Measurements from ENCODE around the gene HRK. TPM values are rescaled to one million over a fixed set of nuclear protein-coding genes. Genes with fewer than 3 reads are reported as not detected.
A peak's percentile ranks its signal among the peaks of the same experiment; 100 is the strongest.

HRK gene
- total RNA-seq, 1 experiment from 2014 or later, result 2.6 TPM

GRCh38 chr12:116918464-116918863, 37.2 kb upstream of the HRK start:
- H3K14ac ChIP-seq (ENCODE audit: insufficient read depth, low read length), result no peak overlapping the region
- no peak for DNase-seq
- H3K9me3 Mint-ChIP-seq, result no peaks in the 10 kb centered on the region
- H3K18ac ChIP-seq (ENCODE audit: insufficient read length, low read depth, low read length), result no peak overlapping the region
- no peak overlapping the region for H3T11ph ChIP-seq (ENCODE audit: low read length)
- no peak overlapping the region for H2BK120ac ChIP-seq (ENCODE audit: low read depth, low read length, poor library complexity, severe bottlenecking)
- H3K56ac ChIP-seq (ENCODE audit: insufficient read length, low read depth, low read length), result no peak overlapping the region
- no peaks in the 10 kb centered on the region for H3K27me3 ChIP-seq (ENCODE audit: insufficient read depth, low read length)
- peaks cover 23 to 25% of the 10 kb centered on the region in 2 experiments for H3K4me1 Mint-ChIP-seq
- peak overlapping the region in 1 of 3 experiments; percentile 92; a peak in 1 of 7 replicates for H3K27ac Mint-ChIP-seq
- H4K5ac ChIP-seq (ENCODE audit: insufficient read length, low read depth, low read length), result no peak overlapping the region
- no peaks in the 10 kb centered on the region for H3K4me1 ChIP-seq (ENCODE audit: insufficient read depth, low read length)
- H4K8ac ChIP-seq (replicated peaks; ENCODE audit: insufficient read length, low read depth, low read length), result no peak overlapping the region
- H3K36me3 Mint-ChIP-seq (ENCODE audit: insufficient read depth in 1 of 3, low read depth in 3 of 3), result peaks cover 0 to 6% (median 1%) of the 10 kb centered on the region in 3 experiments; a peak in 3 of 7 replicates
- no peak overlapping the region for H3K4me3 Mint-ChIP-seq
- H4K91ac ChIP-seq (ENCODE audit: insufficient read length, low read depth, low read length), result no peak overlapping the region
- H3K23me2 ChIP-seq (ENCODE audit: insufficient read length, low read depth, low read length, poor library complexity, severe bottlenecking), result no peaks in the 10 kb centered on the region
- no peak overlapping the region for H3K4me2 ChIP-seq (ENCODE audit: insufficient read depth, insufficient read length, low read length)
- no peaks in the 10 kb centered on the region for H3K27me3 Mint-ChIP-seq (ENCODE audit: low read depth)
- no peak overlapping the region for H3K9ac ChIP-seq (ENCODE audit: extremely low read depth, insufficient read length, low read length)
- no peaks in the 10 kb centered on the region for H3K79me1 ChIP-seq (ENCODE audit: insufficient read depth, low read depth, low read length, poor library complexity, severe bottlenecking)
- no CpG with 5 or more reads among the region's 2 CpGs for WGBS (ENCODE audit: extremely low coverage, insufficient read length, low lambda C conversion rate)
- no peaks in the 10 kb centered on the region for H3K9me3 ChIP-seq (ENCODE audit: control insufficient read depth, low read depth, low read length)
- H2BK5ac ChIP-seq (ENCODE audit: insufficient read length, low read length), result no peak overlapping the region
- no peak overlapping the region for H2BK15ac ChIP-seq (ENCODE audit: low read depth, low read length)
- no peak overlapping the region for H2BK12ac ChIP-seq (ENCODE audit: insufficient read length, low read depth, low read length)
- no peak overlapping the region for H3K4ac ChIP-seq (ENCODE audit: low read depth, low read length)
- no peak overlapping the region for H3K23ac ChIP-seq (ENCODE audit: insufficient read length, low read depth, low read length)
- H2AK5ac ChIP-seq (ENCODE audit: insufficient read length, low read length), result no peak overlapping the region
- H3K27ac ChIP-seq (ENCODE audit: insufficient read length, low read depth, low read length), result no peak overlapping the region
- TF ChIP-seq CTCF (conservative IDR thresholded peaks at IDR 0.05), result no peak
- H2AFZ ChIP-seq (ENCODE audit: low read length), result no peak overlapping the region
- H4K20me1 ChIP-seq (ENCODE audit: control insufficient read depth, insufficient read depth, insufficient read length), result no peaks in the 10 kb centered on the region
- H3K79me2 ChIP-seq (ENCODE audit: insufficient read depth, low read length), result no peaks in the 10 kb centered on the region
- no peak overlapping the region for H2BK20ac ChIP-seq (ENCODE audit: low read depth, low read length, poor library complexity, severe bottlenecking)
